NCI-H1436 (cell line): ENCODE data around the gene PIK3AP1.
A peak's percentile ranks its signal among the peaks of the same experiment; 100 is the strongest.
"Not testable (repeated sequence)": the region's sequence is repeated elsewhere in the genome, so short reads cannot be mapped to it uniquely, and the experiment has no call there.

Source experiments
- DNase-seq: peaks from one replicate; lab custom pipeline; 2025; lab: John Stamatoyannopoulos, UW

PIK3AP1 gene

GRCh38 chr10:96578022-96578421 is 142.3 kb downstream of the PIK3AP1 start:
- no peak for DNase-seq

DNA sequence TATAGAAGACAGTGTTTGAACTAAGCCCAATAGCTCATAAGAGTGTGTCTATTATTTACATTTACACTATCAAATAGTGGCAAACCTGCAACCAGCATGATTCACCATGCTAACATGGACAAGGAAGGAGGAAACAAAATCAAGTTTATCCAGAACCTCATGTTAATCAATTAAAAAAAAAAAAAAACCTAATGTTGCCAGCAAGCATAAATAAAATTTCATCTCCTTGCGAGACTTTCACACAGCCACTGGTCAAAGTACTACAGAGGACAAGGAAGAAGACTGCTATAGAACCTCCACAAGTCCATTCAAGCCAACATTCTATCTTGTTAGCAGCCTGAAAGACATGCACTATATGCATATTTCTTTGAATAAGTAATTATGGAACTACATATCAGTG is 143.2 kb downstream of the PIK3AP1 start:
- no peak for DNase-seq

DNA sequence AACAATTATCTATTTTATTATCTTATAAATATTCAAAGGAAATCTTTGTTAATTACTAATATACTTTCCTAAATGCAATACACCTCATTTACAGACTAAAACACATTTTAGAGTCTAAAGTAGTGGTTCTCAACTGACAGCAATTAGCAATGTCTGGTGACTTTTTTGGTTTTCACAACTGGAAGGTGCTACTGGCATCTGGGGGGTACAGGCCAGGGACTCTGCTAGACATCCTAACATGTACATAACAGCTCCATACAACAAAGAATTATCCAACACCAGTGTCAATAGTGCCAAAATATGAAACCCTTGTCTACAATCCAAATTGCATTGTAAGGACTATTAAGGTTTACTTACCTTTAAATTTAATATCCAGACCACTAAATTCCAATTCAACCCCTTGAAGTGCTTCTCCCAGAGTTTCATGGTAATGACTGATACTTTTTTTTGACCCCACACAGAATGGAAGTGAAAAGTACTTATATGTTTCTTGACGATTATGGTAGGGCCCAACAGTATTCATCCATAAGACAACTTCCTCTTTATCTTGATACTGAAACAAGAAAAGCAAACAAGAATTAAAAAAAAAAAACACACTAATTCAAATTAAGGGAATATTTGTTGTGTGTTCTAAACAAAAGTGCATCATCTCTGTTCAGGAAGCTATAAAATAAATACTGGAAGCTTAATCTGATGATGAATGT is 143.9 kb downstream of the PIK3AP1 start:
- DNase-seq: no peak

- DNase-seq: not testable (repeated sequence)
These were observed 145.8 kb downstream of the PIK3AP1 start for GRCh38 chr10:96574564-96574963.

GRCh38 chr10:96573036-96573435 is 147.3 kb downstream of the PIK3AP1 start:
- no peak for DNase-seq

DNA sequence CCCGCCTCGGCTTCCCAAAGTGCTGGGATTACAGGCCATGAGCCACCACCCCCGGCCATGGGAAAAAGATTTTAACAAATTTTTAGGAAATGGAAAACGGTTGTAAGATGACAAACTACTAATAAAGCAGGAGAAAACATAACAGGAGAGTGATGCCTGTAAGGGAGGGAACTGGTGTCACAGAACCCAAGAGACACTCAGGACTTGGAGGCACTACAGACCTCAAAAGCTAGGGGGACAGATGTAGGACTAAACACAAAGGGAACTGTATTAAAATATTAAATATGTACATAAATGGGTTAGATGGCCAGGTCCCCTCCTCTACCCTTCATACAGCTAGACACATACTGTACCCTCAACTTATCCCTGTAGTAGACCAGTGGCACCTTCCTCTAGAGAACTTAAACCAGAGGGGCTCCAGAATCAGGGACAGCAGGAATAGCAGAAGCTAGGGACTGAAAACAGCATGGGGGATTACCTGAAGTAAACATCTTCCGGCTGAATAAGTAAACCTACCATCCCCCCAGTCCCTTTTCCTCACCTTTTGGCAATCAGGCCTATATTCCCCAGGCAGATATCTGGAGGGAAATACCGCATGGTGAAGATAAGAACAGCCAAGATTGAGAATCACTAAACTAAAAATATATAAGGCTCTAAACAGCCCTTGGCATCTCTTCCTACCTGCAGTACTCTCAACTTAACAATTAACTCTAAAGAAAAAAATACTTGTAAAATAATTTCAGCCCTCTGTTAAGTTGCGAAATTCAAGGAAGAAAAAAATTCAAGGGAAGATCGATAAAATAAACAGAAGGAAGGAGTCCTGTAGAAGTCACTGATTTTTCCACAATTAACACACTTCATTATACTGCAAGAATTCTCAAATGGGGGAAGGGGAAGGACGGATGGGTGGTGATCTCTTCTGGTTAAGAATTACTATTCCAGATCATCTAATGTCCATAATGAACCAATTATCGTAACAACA is 149.0 kb downstream of the PIK3AP1 start:
- no peak for DNase-seq

DNA sequence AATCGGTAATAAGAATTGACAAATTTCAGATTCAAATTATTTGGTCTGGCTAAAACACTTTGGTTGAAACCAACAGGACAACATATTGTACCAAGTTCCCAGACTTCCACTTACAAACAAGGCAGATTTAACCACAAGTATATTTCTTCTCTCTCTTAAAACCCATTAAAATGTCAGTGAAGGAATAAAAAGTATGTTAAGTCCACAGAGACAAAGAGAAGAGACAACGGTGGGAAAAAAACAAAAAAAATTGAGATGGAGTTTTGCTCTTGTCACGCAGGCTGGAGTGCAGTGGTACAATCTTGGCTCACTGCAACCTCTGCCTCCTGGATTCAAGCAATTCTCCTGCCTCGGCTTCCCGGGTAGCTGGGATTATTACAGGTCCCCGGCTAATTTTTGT is 149.8 kb downstream of the PIK3AP1 start:
- DNase-seq: no peak

DNA sequence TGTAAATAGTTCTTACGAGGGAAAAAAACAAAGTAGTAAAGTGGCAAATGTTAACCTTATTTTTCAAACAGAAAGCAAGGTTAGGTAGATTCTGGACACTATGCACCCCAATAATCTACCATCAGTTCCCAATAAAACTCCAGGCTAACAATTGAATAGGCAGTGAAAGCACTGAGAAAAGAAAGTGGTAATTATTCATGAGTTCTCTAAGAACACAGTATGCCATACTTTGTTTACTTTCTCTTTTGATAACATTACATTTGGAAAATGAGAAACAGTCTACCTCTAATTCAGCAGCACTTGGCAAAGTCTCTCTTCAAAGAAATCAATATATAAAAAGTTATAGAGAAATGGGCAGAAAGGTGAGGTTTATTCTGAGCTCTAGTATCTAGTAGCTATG is 151.9 kb downstream of the PIK3AP1 start:
- no peak for DNase-seq

DNA sequence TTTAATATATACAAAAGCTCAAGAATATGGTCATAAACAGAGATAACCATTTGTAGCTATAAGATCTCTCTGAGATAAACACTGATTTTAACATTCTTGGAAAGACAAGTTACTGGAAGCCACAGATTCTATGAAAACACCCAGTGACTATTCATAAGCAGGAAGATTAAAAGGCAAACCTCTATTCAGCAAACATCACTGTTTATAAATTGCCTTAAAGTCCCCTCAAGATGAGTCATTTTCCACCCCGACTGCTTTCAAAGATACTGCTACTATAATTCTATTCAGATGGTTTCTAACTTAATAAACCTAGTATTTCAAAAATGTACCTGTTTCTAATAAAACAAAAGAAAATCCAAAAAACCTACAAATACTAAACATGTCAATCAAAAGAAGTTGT is 154.5 kb downstream of the PIK3AP1 start:
- DNase-seq: no peak

GRCh38 chr10:96560966-96561887 is 159.1 kb downstream of the PIK3AP1 start:
- DNase-seq: no peak

- no peak for DNase-seq
These were observed 159.8 kb downstream of the PIK3AP1 start for GRCh38 chr10:96560489-96560888.

- no peak for DNase-seq
These were observed 164.3 kb downstream of the PIK3AP1 start for GRCh38 chr10:96556003-96556402.

GRCh38 chr10:96555330-96555729 is 165.0 kb downstream of the PIK3AP1 start:
- no peak for DNase-seq

- peak; percentile 19 for DNase-seq
These were observed 171.7 kb downstream of the PIK3AP1 start for GRCh38 chr10:96548589-96548988.

DNA sequence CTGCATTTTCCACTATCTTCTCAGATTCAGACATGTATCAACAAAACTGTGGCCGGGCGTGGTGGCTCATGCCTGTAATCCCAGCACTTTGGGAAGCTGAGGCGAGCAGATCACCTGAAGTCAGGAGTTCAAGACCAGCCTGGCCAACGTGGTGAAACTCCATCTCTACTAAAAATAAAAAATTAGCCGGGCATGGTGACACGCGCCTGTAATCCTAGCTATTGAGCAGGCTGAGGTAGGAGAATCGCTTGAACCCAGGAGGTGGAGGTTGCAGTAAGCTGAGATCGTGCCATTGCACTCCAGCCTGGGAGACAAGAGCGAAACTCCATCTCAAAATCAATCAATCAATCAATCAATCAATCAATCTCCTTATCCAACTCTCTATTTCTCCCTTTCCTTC is 174.8 kb downstream of the PIK3AP1 start:
- DNase-seq: not testable (repeated sequence)
